OCI-LY7 (cell line): ENCODE data around the gene SMC6.

Source experiments
- CTCF ChIP-seq: fragments of 200-600 bp; sonication (generic); conservative IDR thresholded peaks from 2 replicates; pipeline ENCODE4 v1.5.1; 2014; ENCODE audit warnings: mild to moderate bottlenecking, antibody characterized with exemption, low read length, moderate library complexity, mixed read lengths
- EZH2phosphoT487 ChIP-seq: fragments of 200-600 bp; sonication (generic); IDR thresholded peaks from 2 replicates; pipeline ENCODE4 v1.6.1; 2018; ENCODE audit warnings: low read depth, borderline replicate concordance, mild to moderate bottlenecking, mixed run types, antibody characterized with exemption, low read length, moderate library complexity, mixed read lengths

- no peak for TF ChIP-seq EZH2phosphoT487
- no peak for TF ChIP-seq CTCF
These were observed 5.7 kb downstream of the SMC6 start for GRCh38 chr2:17747684-17748452.
